Hepatocyte (in vitro differentiated cells): ENCODE data around the gene SLC8B1.

ENCODE experiments used
- CTCF ChIP-seq: fragments of 200-600 bp; sonication (generic); IDR thresholded peaks from 2 replicates; pipeline ENCODE4 v1.5.1; 2016; ENCODE audit warnings: antibody characterized with exemption, mild to moderate bottlenecking; ENCODE audit not compliant: poor library complexity
- EZH2 ChIP-seq: fragments of 200-600 bp; sonication (generic); IDR thresholded peaks from 2 replicates; pipeline ENCODE4 v1.6.1; 2016; ENCODE audit warnings: antibody characterized with exemption, mild to moderate bottlenecking, borderline replicate concordance
- EZH2phosphoT487 ChIP-seq: fragments of 200-600 bp; sonication (generic); IDR thresholded peaks from one replicate; pipeline ENCODE4 v1.6.1; 2018; ENCODE audit warnings: antibody characterized with exemption, mild to moderate bottlenecking, low read depth, moderate library complexity; ENCODE audit not compliant: unreplicated experiment, severe bottlenecking

- TF ChIP-seq CTCF (no peak), EZH2 (no peak), EZH2phosphoT487 (no peak)
These were observed 20.8 kb downstream of the SLC8B1 start for GRCh38 chr12:113314121-113314529.
